ENCODE data around the gene GRIFIN.

GRIFIN gene

DNA sequence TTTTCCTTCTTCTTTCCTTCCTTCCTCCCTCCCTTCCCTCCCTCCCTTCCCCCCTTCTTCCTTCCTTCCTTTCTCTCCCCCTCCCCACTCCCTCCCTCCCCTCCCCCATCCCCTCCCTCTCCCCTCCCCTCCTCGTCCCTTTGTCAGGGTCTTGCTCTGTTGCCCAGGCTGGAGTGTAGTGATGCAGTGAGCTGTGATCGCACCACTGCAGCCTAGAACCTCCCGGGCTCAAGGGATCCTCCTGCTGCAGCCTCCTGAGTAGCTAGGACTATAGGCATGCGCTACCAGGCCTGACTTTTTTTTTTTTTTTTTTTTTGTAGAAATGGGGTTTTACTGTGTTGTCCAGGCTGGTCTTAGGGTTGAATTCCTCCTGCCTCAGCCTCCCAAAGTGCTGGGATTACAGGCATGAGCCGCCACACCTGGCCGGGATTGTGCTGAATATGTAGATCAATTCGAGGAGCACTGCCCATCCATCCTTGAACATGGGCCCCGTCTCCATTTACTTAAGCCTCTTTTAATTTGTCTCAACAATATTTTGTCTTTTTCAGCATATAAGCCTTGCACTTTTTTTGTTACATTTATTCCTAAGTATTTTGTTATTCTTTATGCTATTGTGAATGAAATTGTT lies 23.4 kb downstream of the GRIFIN start:
- no peak for DNase-seq

DNA sequence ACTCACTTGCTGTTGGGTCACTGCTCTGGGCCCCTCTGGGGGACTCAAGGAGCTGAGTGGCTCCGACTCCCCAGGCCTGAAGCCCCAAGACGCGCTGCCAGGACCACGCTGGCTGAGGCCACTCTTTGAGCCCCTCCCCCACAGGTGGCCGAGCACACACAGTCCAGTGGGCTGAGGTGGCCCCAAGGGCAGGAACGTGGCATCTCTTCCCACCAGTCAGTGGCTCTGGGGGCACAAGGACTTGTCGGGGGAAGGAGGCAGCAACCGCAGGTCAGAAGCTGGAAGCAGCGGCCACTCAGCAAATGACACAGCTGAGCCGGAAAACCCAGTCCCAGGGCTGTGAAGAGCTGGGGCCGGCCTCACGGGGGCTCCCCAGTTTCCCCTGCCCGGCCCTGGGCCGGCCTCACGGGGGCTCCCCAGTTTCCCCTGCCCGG lies 24.1 kb downstream of the GRIFIN start:
- no peak for DNase-seq

GRCh38 chr7:2451171-2452073 lies 24.8 kb downstream of the GRIFIN start:
- peak; percentile 35 for DNase-seq

DNA sequence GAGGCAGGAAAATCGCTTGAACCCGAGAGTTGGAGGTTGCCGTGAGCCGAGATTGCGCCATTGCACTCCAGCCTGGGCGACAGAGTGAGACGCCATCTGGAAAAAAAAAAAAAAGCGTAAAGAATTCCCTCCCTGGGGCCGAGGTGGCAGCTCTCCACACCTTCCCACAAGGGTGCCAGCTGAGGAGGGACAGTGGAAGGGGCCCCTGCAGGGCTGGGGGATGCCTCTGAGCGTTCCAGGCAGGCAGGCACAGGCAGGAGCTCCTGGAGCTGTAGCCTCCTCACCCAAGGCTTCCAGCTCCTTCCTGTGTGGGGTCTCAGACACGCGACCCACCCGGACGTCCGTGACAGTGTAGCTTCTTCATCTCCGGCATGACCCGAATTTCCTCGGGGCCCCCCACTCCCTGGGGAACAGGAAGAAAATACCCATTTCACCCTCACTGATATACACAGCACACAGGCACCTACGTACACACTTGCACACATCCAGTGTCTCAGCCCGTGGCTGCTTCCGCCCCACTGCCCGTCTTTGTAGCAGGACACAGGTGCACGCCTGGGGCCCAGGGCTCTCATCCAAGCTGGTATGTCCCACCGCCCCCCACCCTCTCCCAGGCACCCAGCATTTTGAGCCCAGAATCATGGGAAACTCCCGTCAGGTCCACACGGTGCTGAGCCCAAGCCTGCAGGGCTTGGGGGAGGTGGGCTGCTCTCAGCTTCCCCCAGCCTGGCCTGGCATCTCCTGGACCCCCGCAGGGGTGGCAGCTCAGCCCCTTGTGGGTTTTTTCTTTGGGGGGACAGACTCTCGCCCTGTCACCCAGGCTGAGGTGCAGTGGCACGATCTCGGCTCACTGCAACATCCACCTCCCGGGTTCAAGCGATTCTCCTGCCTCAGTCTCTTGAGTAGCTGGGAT lies 25.7 kb downstream of the GRIFIN start:
- DNase-seq, result no peak

DNA sequence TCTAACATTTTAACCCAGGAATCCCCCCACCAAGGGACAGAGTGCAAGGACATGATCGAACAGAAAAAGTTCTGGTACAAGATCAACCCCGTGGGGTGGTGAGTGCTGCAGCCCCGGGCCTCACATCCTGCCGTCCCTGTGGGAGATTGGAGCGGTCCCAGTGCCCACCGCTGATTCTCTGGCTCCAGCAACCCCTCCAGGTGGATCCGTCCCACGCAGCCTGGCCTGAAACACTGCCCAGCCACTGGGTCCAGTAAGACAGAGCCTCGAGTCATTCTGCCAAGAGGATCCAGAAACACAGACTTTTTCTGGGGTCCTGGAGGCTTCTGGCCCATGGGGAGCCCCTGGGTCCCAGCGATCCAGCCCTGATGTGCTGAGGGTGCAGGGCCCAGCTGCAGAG lies 29.5 kb downstream of the GRIFIN start:
- DNase-seq, result no peak

DNA sequence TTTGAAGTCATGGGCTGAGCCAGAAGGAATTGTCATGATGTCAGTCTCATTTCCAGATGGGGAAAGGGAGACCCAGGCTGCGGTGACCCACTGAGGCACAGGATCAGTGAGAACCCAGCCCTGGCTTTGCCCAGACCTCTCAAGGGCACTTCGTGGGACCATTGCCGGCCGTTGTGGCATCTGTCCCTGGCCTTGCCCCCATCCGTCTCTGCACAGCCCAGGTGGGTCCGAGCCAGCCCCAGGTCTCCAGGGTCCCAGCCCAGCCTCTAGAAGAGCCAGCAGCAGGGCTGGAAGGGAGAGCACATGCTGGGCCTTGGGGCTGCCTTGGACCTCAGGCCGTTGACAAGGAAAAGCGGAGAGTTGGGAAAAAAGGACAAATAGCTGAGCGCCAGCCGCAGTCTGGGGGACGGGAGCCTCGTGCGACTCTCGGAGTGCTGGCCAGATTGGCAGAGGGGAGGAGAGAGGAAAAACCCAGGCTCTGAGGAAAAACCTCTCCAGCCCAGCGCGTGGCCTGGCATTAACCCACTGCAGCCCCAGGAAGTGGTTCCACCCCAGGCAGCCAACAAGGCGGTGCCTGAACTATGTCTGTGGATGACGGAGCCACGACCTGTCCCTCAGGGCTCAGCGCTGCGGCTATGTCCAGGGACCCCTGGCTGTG lies 30.2 kb downstream of the GRIFIN start:
- no peak for DNase-seq

DNA sequence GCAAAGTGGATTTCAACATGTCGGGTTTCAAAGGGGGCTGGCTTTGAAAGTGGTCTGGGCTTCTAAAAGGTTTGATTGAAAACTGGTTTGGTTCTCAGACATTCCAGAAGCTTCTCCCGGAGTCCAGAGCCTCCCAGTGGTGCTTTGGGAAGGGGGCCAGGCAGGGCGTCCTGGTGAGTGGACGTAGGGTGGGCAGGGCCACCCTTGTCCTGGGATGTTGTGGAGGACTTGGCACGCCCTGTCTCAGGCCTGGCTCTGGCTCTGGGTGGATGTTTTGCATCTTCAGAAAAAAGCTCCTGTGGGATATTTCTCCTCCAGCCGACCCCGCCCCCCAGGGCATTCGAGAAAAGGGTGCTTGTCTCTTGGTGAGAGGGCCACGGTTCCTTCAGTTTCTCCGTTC lies 31.2 kb downstream of the GRIFIN start:
- DNase-seq, result no peak

DNA sequence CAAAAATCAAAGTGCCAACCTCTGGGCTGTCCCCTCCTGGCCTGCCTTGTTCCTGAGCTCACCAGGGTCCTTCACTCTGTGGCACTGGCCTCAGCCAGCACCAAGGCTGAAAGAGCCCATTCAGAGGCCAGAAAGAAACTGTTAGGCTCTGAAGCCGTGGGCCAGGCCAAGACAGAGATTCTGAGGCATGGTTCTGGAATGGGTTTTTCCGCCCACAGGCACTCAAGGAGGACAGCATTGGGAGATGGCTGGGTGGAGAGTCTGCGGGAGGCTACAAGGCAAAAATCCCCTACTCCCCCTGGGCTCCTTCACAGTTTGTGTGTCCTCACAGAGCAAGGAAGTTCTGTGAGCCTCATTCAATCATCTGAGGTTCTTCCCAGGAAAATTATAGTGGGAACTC lies 31.7 kb downstream of the GRIFIN start:
- no peak for DNase-seq

DNA sequence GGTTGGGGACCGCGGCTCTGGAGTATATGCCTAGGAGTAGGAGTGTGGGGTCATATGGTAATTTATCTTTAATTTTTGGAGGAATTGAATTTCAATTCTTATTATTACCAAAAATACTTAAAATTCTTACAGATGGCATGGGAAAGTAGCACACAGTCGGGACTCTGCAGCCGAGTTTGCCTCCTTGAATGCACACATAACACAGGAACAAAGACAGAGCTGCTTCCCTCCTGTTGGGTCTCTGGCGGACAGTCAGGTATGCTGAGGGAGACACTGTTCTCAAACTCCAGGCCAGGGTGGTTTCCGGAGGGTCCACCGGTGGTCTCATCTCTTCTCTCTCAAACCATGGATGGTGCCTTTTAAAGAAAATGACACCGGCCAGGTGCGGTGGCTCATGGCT lies 32.7 kb downstream of the GRIFIN start:
- DNase-seq, result no peak

GRCh38 chr7:2441430-2442058 lies 34.7 kb downstream of the GRIFIN start:
- DNase-seq, result no peak

DNA sequence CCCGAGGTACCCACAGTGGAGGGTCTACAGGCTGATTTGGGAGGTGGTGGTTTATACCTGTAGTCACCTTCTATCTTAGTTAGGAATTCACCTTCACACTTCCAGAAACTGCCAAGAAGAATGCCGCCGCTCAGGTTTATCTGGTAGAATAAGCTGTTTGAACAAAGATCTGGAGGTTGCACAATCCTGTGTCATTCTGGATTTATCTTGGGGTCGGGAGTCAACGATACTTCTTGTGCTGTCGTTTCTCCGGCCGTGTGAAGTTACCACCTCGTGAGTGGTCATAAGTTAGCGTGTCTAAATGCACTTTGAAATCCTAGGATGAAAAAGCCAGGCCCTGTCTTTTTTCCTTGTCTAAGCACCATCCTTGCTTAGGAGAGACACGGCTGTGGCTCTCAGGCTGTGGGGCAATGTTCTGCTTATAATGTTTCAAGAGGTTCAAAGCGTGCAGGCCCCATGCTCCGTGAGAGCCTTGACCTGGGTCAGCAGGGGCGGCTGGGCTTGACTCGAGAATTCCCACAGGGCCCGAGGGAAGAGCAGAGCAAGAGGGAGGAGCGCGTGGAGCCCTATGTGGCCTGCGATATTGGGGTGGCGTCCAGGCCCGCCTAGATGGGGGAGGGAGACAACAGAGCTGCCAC lies 35.5 kb downstream of the GRIFIN start:
- no peak for DNase-seq

GRCh38 chr7:2438775-2439174 lies 37.4 kb downstream of the GRIFIN start:
- DNase-seq, result no peak

- no peak for DNase-seq
These were observed 38.0 kb downstream of the GRIFIN start for GRCh38 chr7:2438186-2438585.

DNA sequence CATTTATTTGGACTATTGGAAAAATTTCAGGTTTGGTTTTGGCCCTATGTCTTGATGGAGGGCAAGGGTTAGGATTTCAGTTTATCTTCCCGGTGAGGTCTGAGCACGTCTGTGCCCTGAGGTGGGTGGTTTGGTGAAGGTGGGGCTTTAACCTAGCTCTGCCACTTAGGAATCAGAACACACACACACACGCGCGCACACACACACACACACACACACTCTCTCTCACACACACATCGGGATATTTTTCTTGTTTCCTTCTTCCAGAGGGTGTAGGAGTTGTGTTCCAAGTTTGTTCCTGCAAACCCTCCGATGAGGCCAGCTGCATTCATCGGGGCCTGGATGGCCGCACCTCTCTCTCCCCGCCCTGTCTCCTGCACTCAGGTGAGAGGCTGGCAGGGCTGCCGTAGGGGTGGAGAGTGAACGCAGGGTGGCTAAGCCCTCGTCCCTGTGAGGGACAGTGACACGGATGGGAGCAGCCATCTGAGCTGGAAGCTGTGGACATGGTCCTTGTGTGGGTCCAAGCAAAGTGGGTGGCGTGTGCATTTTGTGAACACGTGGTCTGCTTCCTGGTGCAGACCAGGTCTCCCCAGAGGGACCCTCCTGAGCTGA lies 38.6 kb downstream of the GRIFIN start:
- no peak for DNase-seq

DNA sequence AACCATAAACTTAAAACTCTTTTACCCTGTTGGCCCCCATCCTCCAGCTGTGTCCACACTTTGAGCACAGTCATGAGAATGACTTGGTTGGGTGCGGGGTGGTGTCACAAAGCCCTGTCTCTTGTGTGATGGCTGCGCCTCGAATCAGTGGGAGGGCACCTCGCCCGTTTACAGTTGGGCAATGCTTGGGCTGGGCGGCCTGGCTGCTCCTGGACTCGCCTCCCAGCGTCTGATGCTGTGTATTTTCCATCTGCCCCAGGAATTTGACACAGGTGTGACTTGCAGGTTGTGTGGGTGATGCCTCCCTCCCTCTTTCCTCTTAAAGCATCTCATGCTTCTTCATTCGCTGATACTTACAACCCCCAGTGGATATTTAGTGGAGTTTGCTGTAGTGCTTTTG lies 39.1 kb downstream of the GRIFIN start:
- DNase-seq, result no peak

DNA sequence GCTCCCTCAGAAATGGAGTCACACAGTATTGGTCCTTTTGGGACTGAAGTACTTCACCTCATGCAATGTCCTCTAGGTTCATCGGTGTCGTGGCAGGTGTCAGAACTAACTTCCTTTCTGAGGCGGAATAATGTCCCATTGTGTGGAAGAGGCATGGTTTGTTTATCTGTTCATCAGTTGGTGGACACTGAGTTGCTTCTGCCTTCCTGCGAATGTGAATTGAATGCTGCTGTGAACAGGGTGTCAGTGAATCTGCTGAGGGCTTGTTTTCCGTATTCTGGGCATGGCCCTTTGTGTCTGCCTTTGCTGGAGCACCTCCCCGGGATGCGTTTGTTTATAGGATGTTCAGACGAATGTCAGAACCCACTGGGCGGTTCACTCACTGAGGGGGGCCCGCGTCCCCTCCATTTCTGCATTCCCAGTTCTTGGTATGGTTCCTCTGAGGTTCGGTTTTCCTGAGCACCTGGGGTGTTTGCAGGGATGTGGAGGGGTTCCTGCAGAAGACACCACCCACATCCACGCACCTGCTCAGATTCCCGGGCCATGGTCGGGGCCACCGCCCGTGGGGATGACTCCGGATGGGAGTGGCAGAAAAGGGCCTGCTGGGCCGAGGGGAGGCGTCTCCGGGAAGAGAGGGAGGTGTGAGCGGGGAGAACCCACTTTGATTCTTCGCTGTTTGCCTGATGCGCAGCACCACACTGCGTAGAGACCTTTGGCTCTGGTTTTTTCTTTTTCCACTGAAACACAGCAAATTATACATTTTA lies 39.7 kb downstream of the GRIFIN start:
- no peak for DNase-seq

- no peak for DNase-seq
These were observed 41.1 kb downstream of the GRIFIN start for GRCh38 chr7:2435146-2435545.

DNA sequence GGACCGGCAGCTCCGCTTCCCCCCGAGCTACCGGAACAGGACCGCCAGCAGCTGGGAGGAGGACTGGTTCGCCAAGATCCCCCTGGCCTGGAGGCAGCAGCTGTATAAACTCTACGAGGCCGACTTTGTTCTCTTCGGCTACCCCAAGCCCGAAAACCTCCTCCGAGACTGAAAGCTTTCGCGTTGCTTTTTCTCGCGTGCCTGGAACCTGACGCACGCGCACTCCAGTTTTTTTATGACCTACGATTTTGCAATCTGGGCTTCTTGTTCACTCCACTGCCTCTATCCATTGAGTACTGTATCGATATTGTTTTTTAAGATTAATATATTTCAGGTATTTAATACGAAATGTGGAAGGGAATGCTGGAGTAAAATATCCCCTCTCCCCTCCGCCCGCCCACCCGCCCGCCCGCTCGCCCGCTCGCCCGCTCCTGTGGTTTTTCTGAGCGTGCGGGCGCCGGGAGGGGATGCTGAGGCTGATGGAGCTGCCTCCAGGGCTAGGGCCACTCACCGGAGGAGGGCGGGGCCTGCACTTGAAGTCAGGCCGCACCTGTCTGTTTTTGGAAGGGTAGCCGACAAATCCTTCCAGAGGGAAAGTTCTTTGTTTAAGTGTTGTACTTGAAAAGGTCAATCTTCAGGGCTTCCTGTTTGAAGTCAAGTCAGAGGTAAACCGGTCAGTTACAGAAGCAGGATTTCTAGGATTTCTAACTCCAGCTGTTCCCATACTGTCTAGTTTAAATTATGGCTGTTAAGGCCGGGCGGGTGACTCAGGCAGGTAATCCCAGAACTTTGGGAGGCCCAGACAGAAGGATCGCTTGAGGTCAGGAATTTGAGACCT lies 42.3 kb downstream of the GRIFIN start:
- DNase-seq, result no peak

DNA sequence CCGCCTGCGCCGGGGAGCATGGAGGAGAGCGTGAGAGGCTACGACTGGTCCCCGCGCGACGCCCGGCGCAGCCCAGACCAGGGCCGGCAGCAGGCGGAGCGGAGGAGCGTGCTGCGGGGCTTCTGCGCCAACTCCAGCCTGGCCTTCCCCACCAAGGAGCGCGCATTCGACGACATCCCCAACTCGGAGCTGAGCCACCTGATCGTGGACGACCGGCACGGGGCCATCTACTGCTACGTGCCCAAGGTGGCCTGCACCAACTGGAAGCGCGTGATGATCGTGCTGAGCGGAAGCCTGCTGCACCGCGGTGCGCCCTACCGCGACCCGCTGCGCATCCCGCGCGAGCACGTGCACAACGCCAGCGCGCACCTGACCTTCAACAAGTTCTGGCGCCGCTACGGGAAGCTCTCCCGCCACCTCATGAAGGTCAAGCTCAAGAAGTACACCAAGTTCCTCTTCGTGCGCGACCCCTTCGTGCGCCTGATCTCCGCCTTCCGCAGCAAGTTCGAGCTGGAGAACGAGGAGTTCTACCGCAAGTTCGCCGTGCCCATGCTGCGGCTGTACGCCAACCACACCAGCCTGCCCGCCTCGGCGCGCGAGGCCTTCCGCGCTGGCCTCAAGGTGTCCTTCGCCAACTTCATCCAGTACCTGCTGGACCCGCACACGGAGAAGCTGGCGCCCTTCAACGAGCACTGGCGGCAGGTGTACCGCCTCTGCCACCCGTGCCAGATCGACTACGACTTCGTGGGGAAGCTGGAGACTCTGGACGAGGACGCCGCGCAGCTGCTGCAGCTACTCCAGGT lies 43.1 kb downstream of the GRIFIN start:
- DNase-seq, result no peak

Data from NCI-H1694 (cell line).